Spleen (tissue), 7 donors: ENCODE data around the gene RASSF6.

ENCODE experiments used
- CTCF ChIP-seq, 11 experiments: fragments of 200-600 bp in 7 of 11; fragments of 450-650 bp in 4 of 11; sonication (generic) in 4 of 11; IDR thresholded peaks in 8 of 11; conservative IDR thresholded peaks in 3 of 11; 1 replicate in 7 of 11; 2 replicates in 4 of 11; pipeline versions ENCODE4 v1.4.0 to v1.8.0; 2016 to 2021; ENCODE audit warnings: antibody characterized with exemption in 11 of 11, inconsistent platforms in 4 of 11, mild to moderate bottlenecking in 1 of 11
- POLR2A ChIP-seq, 3 donors: fragments of 450-650 bp; IDR thresholded peaks; one replicate each; pipeline ENCODE4 v1.5.1; 2017; ENCODE audit warnings: antibody characterized with exemption in 3 of 3, mild to moderate bottlenecking in 1 of 3
- donor health status: DM: no; HTN: no; CAD: no; lungs with moderate emphysema.
- donor health status: DM: no; HTN: no; CAD: no.
- donor health status: DM: no; HTN: no; CAD: no.

GRCh38 chr4:73583666-73584065 is 36.6 kb downstream of the RASSF6 start:
- TF ChIP-seq CTCF (IDR thresholded peaks at IDR 0.05 in 8 of 11, conservative IDR thresholded peaks at IDR 0.05 in 3 of 11) (no peak), POLR2A (IDR thresholded peaks at IDR 0.05) (no peak)
